Esophagus mucosa (tissue), 1 donor: ENCODE measurements around the gene LAMTOR4. TPM values are rescaled to one million over a fixed set of nuclear protein-coding genes. Genes with fewer than 3 reads are reported as not detected.
A peak's percentile ranks its signal among the peaks of the same experiment; 100 is the strongest.
"Not testable (repeated sequence)": the region's sequence is repeated elsewhere in the genome, so short reads cannot be mapped to it uniquely, and the experiment has no call there.

Experiments used
- ATAC-seq: fragments of 200-7000 bp; cut with Tn5 transposase; one replicate; pipeline ENCODE4 v1.9.1; 2020
- total RNA-seq: library from RNA; stranded (reverse); gene quantifications from one replicate; pipeline ENCODE4 v1.2.4, GENCODE V29; 2023
- donor health status: DM: yes; HTN: yes; CAD: no.

Gene LAMTOR4
- total RNA-seq, 1 donor from 2014 or later, result 71.1 TPM

GRCh38 chr7:100171087-100171681, 22.5 kb downstream of the LAMTOR4 start:
- peak; percentile 23 for ATAC-seq

- no peak for ATAC-seq
Measured at GRCh38 chr7:100171840-100172239, 23.1 kb downstream of the LAMTOR4 start.

- no peak for ATAC-seq
Measured at GRCh38 chr7:100173806-100174495, 25.2 kb downstream of the LAMTOR4 start.

- ATAC-seq, result no peak
Measured at GRCh38 chr7:100174582-100174981, 25.9 kb downstream of the LAMTOR4 start.

GRCh38 chr7:100175296-100175935, 26.7 kb downstream of the LAMTOR4 start:
- no peak for ATAC-seq

- no peak for ATAC-seq
Measured at GRCh38 chr7:100176096-100177044, 27.7 kb downstream of the LAMTOR4 start.

- ATAC-seq, result peak; percentile 94
Measured at GRCh38 chr7:100177045-100178001, 28.6 kb downstream of the LAMTOR4 start, which contains the start of the genes GPC2 and STAG3. Gene GPC2 (minus strand): TSS chr7:100177381. CDS start chr7:100177199, 182 bp downstream. Gene STAG3 (plus strand): TSS chr7:100177918. CDS start chr7:100180557, 2,639 bp downstream.

GRCh38 chr7:100180084-100180483, 31.4 kb downstream of the LAMTOR4 start:
- ATAC-seq, result not testable (repeated sequence)

GRCh38 chr7:100182616-100183015, 33.9 kb downstream of the LAMTOR4 start:
- ATAC-seq, result not testable (repeated sequence)

- peak; percentile 49 for ATAC-seq
Measured at GRCh38 chr7:100183090-100183489, 34.4 kb downstream of the LAMTOR4 start.

- ATAC-seq, result no peak
Measured at GRCh38 chr7:100185726-100186125, 37.0 kb downstream of the LAMTOR4 start.

- ATAC-seq, result no peak
Measured at GRCh38 chr7:100189061-100189460, 40.3 kb downstream of the LAMTOR4 start.

- no peak for ATAC-seq
Measured at GRCh38 chr7:100190048-100190711, 41.5 kb downstream of the LAMTOR4 start.

GRCh38 chr7:100191775-100192174, 43.1 kb downstream of the LAMTOR4 start:
- ATAC-seq, result no peak

- peak; percentile 55 for ATAC-seq
Measured at GRCh38 chr7:100192281-100192862, 43.7 kb downstream of the LAMTOR4 start.

- no peak for ATAC-seq
Measured at GRCh38 chr7:100192969-100193368, 44.3 kb downstream of the LAMTOR4 start.

GRCh38 chr7:100195222-100195621, 46.5 kb downstream of the LAMTOR4 start:
- ATAC-seq, result no peak

- not testable (repeated sequence) for ATAC-seq
Measured at GRCh38 chr7:100195901-100196322, 47.2 kb downstream of the LAMTOR4 start.

GRCh38 chr7:100198266-100198665, 49.5 kb downstream of the LAMTOR4 start:
- ATAC-seq, result no peak

- no peak for ATAC-seq
Measured at GRCh38 chr7:100200693-100201092, 52.0 kb downstream of the LAMTOR4 start.
